HepG2 (cell line): ENCODE results near the gene DCPS. TPM values are rescaled to one million over a fixed set of nuclear protein-coding genes. Genes with fewer than 3 reads are reported as not detected.

ENCODE experiments used
- ATAC-seq: fragments of 200-7000 bp; cut with Tn5 transposase; 3 replicates; pipeline ENCODE4 v1.9.1; 2020; ENCODE audit warnings: mild to moderate bottlenecking, moderate library complexity
- BruUV-seq: library from RNA; stranded (reverse); fragments of 400-500 nt; replicated peaks from 2 replicates; lab custom pipeline; 2021; lab: Mats Ljungman, UMichigan
- CTCF ChIA-PET: fragments of 300-600 bp; formaldehyde crosslinking; extraction: SDS; loops from one replicate; lab custom pipeline; 2021; ENCODE audit warnings: low total read pairs, inconsistent platforms, low intra/inter-chr PET ratio; lab: Yijun Ruan, JAX
- POLR2A ChIA-PET: fragments of 350-600 bp; sonication (Branson Sonifier 250); formaldehyde crosslinking; loops from one replicate; lab custom pipeline; 2020; ENCODE audit warnings: antibody characterized with exemption, inconsistent platforms; lab: Yijun Ruan, JAX
- DNase-seq: peaks from one replicate; pipeline ENCODE4 v3.0.0-alpha.2; 2015; ENCODE audit warnings: low spot score
- FAIRE-seq: peaks from 3 replicates; lab custom pipeline; 2011; peaks lifted over from hg19 to GRCh38; lab: Jason Lieb, UNC
- H2AFZ ChIP-seq: one replicate; pipeline ENCODE4 v1.6.1; 2011; ENCODE audit warnings: low read length, inconsistent platforms
- H3K27ac ChIP-seq: fragments of 300-600 bp; 3 replicates; pipeline ENCODE4 v1.8.0; 2011; ENCODE audit warnings: mixed run types, mild to moderate bottlenecking, mixed read lengths, low read length, inconsistent platforms; ENCODE audit not compliant: insufficient read depth; ENCODE audit errors: extremely low read length
- H3K27me3 ChIP-seq, 2 experiments: fragments of 200-600 bp in 1 of 2; 2 replicates in 1 of 2; 3 replicates in 1 of 2; pipeline versions ENCODE4 v1.6.0 to v1.8.0; 2011; ENCODE audit warnings: low read length in 2 of 2, mild to moderate bottlenecking in 2 of 2, moderate library complexity in 2 of 2, inconsistent platforms in 1 of 2; ENCODE audit not compliant: insufficient read depth in 2 of 2, control insufficient read depth in 1 of 2
- H3K36me3 ChIP-seq, 2 experiments: fragments of 200-600 bp in 1 of 2; replicated peaks in 1 of 2; 2 replicates in 1 of 2; 3 replicates in 1 of 2; pipeline versions ENCODE4 v1.5.1 to v1.8.0; 2011; ENCODE audit warnings: low read length in 2 of 2, inconsistent platforms in 1 of 2; ENCODE audit not compliant: insufficient read depth in 2 of 2, control insufficient read depth in 1 of 2
- H3K4me1 ChIP-seq: 2 replicates; pipeline ENCODE4 v1.5.1; 2012; ENCODE audit warnings: low read length, inconsistent platforms; ENCODE audit not compliant: insufficient read depth
- H3K4me2 ChIP-seq: 2 replicates; pipeline ENCODE4 v1.6.0; 2011; ENCODE audit warnings: low read depth, low read length, inconsistent platforms
- H3K4me3 ChIP-seq, 3 experiments: fragments of 200-600 bp in 1 of 3; sonication (generic), shearing (Covaris generic) in 1 of 3; replicated peaks in 1 of 3; 2 replicates each; pipeline ENCODE4 v1.5.1; 2011 to 2016; ENCODE audit warnings: low read length in 3 of 3, inconsistent platforms in 2 of 3, low read depth in 2 of 3, mild to moderate bottlenecking in 2 of 3, control low read depth in 1 of 3, mixed read lengths in 1 of 3; ENCODE audit not compliant: insufficient read depth in 1 of 3
- H3K79me2 ChIP-seq: one replicate; pipeline ENCODE4 v1.6.1; 2011; ENCODE audit warnings: low read length, inconsistent platforms; ENCODE audit not compliant: insufficient read depth
- H3K9ac ChIP-seq: 2 replicates; pipeline ENCODE4 v1.6.0; 2011; ENCODE audit warnings: mild to moderate bottlenecking, low read depth, low read length, inconsistent platforms; ENCODE audit not compliant: insufficient read depth
- H3K9me3 ChIP-seq: 2 replicates; pipeline ENCODE4 v1.5.1; 2012; ENCODE audit warnings: mild to moderate bottlenecking, low read length
- H4K20me1 ChIP-seq: 2 replicates; pipeline ENCODE4 v1.6.0; 2011; ENCODE audit warnings: inconsistent platforms, mild to moderate bottlenecking, low read length, moderate library complexity; ENCODE audit not compliant: insufficient read depth
- ARID3A ChIP-seq: IDR thresholded peaks from 2 replicates; pipeline ENCODE4 v1.6.1; 2012; ENCODE audit warnings: low read depth, low read length, improper control_type of control experiment
- ATF5 ChIP-seq: sonication (generic); formaldehyde crosslinking; IDR thresholded peaks from 2 replicates; pipeline ENCODE4 v1.4.0; 2020; ENCODE audit warnings: mild to moderate bottlenecking, low read depth, missing genetic modification reagents
- EEA1 ChIP-seq: sonication (generic); formaldehyde crosslinking; IDR thresholded peaks from 2 replicates; pipeline ENCODE4 v1.5.1; 2020; ENCODE audit warnings: mild to moderate bottlenecking, missing genetic modification reagents, borderline replicate concordance
- GATAD2A ChIP-seq: IDR thresholded peaks from 2 replicates; pipeline ENCODE4 v1.6.1; 2016
- IRF1 ChIP-seq: sonication (generic); formaldehyde crosslinking; IDR thresholded peaks from 2 replicates; pipeline ENCODE4 v1.4.0; 2020; ENCODE audit warnings: low read depth, mild to moderate bottlenecking, missing genetic modification reagents
- MIER3 ChIP-seq: IDR thresholded peaks from 2 replicates; pipeline ENCODE4 v1.6.1; 2016; ENCODE audit warnings: missing compliant biosample characterization, borderline replicate concordance
- PAF1 ChIP-seq: IDR thresholded peaks from 2 replicates; pipeline ENCODE4 v1.6.1; 2016; ENCODE audit warnings: missing genetic modification reagents, missing compliant biosample characterization
- PLRG1 ChIP-seq: fragments of 450-650 bp; conservative IDR thresholded peaks from 2 replicates; pipeline ENCODE4 v1.6.1; 2016
- SOX13 ChIP-seq, 3 experiments: fragments of 450-650 bp in 1 of 3; sonication (generic) in 1 of 3; formaldehyde crosslinking in 1 of 3; IDR thresholded peaks in 2 of 3; conservative IDR thresholded peaks in 1 of 3; 2 replicates each; pipeline versions ENCODE4 v1.5.0 to v1.6.1; 2016 to 2020; ENCODE audit warnings: antibody characterized with exemption in 1 of 3, mild to moderate bottlenecking in 1 of 3, missing compliant biosample characterization in 1 of 3, missing genetic modification reagents in 1 of 3, moderate library complexity in 1 of 3
- SRSF4 ChIP-seq: fragments of 200-400 bp; formaldehyde crosslinking; IDR thresholded peaks from one replicate; pipeline ENCODE4 v1.6.1; 2018; ENCODE audit warnings: mild to moderate bottlenecking, low read depth, low read length, moderate library complexity; ENCODE audit not compliant: poor library complexity, severe bottlenecking
- TEAD3 ChIP-seq: optimal IDR thresholded peaks from 2 replicates; pipeline ENCODE3; 2016; ENCODE audit warnings: borderline replicate concordance
- ZBTB1 ChIP-seq: sonication (generic); formaldehyde crosslinking; IDR thresholded peaks from 2 replicates; pipeline ENCODE4 v1.4.0; 2020; ENCODE audit warnings: missing genetic modification reagents, borderline replicate concordance
- ZEB1 ChIP-seq: IDR thresholded peaks from 2 replicates; pipeline ENCODE4 v1.6.1; 2012; ENCODE audit warnings: mild to moderate bottlenecking, low read depth, inconsistent platforms; ENCODE audit not compliant: insufficient replicate concordance
- ZNF30 ChIP-seq: sonication (generic); formaldehyde crosslinking; IDR thresholded peaks from 2 replicates; pipeline ENCODE4 v1.5.0; 2020; ENCODE audit warnings: mild to moderate bottlenecking, missing genetic modification reagents
- ZNF431 ChIP-seq: sonication (generic); formaldehyde crosslinking; IDR thresholded peaks from 2 replicates; pipeline ENCODE4 v1.9.0; 2022; ENCODE audit warnings: missing genetic modification reagents, low read depth, mild to moderate bottlenecking, borderline replicate concordance
- ZNF605 ChIP-seq: sonication (generic); formaldehyde crosslinking; IDR thresholded peaks from 2 replicates; pipeline ENCODE4 v1.8.0; 2022; ENCODE audit warnings: mild to moderate bottlenecking, missing genetic modification reagents
- ZNF768 ChIP-seq: sonication (generic); formaldehyde crosslinking; IDR thresholded peaks from 2 replicates; pipeline ENCODE4 v1.4.0; 2020; ENCODE audit warnings: missing genetic modification reagents
- ZSCAN12 ChIP-seq: sonication (generic); formaldehyde crosslinking; IDR thresholded peaks from 2 replicates; pipeline ENCODE4 v1.9.0; 2021; ENCODE audit warnings: mild to moderate bottlenecking, missing genetic modification reagents
- WGBS: methylation state at CpG from one replicate; pipeline ENCODE4 v1.1.6; 2017; ENCODE audit warnings: low lambda C conversion rate; 5-methylcytosine and 5-hydroxymethylcytosine counted together
- in situ Hi-C: cut with HindIII; loops from 2 replicates; pipeline ENCODE4 v1.10.0; 2017; ENCODE audit warnings: low pct_unique_long_range_greater_than_20kb; ENCODE audit not compliant: extremely low pct_ligation_motif_present
- intact Hi-C: fragments of 100-400 bp; cut with micrococcal nuclease; formaldehyde crosslinking; loops from one replicate; pipeline ENCODE4 v1.10.0; 2022; ENCODE audit not compliant: unreplicated experiment
- polyA plus RNA-seq, 8 experiments: library from polyadenylated mRNA; depleted of rRNA in 3 of 8; stranded (reverse) in 7 of 8; unstranded in 1 of 8; fragments of >200 nt; fragmentation: Illumina TruSeq in 4 of 8; extraction: Trizol in 4 of 8; gene quantifications; 2 replicates each; pipeline versions ENCODE4 v1.2.1 to v1.2.3, GENCODE V29; 2011 to 2016; ENCODE audit warnings: low read depth in 4 of 8, missing spikeins in 1 of 8, mixed read lengths in 1 of 8; ENCODE audit not compliant: insufficient read depth in 1 of 8
- total RNA-seq, 5 experiments: library from RNA; depleted of rRNA; stranded (reverse); fragments of >200 nt; fragmentation: Illumina TruSeq; extraction: Trizol; gene quantifications; 2 replicates each; pipeline ENCODE4 v1.2.3, GENCODE V29; 2016; ENCODE audit warnings: low read depth in 1 of 5
- TF ChIP-seq, protein P1 (sequence below): sonication (generic); formaldehyde crosslinking; IDR thresholded peaks from 2 replicates; pipeline ENCODE4 v1.5.1; 2020; ENCODE audit warnings: missing genetic modification reagents, mild to moderate bottlenecking, borderline replicate concordance

DCPS gene
- total and polyA plus RNA-seq, 2 of the 13 experiments (the other 11 are each of a cell fraction or from before 2014, with no cell fraction given), result 21.9 to 22.5 TPM

DNA sequence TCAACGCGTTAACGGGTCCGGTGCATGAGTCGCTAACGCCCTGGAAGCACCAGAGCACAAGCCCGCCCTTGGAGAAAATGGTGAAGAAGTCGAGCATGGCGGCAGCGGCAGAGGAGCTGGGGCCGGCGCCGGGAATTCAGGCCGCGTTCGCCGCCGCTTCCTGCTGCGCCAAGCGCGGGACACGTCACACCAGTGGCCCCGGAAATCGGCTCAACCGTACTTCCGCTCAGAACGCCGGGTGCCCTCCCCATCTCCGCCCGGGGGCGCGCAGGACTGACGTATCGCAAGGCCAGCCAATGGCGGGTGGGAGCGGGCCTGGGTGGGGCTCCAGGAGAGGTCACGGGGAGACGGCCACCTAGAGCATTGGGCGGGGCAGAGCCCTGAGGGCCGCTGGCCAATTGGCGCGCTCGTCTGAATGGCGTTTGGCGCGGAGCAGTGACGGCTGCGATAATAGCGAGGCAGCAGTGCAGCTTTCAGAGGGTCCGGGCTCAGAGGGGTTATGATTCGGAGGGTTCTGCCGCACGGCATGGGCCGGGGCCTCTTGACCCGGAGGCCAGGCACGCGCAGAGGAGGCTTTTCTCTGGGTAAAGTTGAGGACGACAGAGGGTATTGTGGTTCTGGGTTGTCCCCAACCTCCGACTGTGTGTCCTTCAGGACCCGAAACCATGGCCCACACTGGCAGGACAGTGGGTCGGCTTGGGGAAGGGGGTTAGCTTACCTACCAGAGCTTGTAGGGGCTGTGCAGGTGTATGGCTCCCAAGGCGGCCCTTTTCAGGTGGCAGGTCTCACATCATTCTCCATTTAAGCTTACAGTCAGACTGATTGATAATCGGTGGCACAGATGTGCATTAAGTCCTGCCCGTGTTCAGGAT is 34.9 kb upstream of the DCPS start, which contains the start of the genes FOXRED1 and SRPRA:
TSS of gene FOXRED1 (plus strand) at position 447 of the 872 bp plus-strand sequence. CDS start at position 500, 53 bp downstream.
TSS of gene SRPRA (minus strand) at position 188 of the 872 bp plus-strand sequence. CDS start at position 97, 91 bp downstream.
- WGBS, result 1% methylated on average over 21 of the region's 64 CpGs
- DNase-seq, result peak; percentile 96
- Histone ChIP-seq H3K27ac (peak within 1 kb of the TSS; percentile 94), H3K36me3 (peaks cover 33 to 53% of the 10 kb centered on the region in 2 experiments), H3K9me3 (no peaks in the 10 kb centered on the region), H3K79me2 (peaks cover 38% of the 10 kb centered on the region), H3K9ac (peak within 1 kb of the TSS; percentile 99), H2AFZ (no peak within 1 kb of the TSS), H3K4me3 (peak within 1 kb of the TSS; percentile 93 to 100 (median 99)), H3K4me2 (peak within 1 kb of the TSS; percentile 87), H3K27me3 (no peaks in the 10 kb centered on the region; a peak in 1 of 5 replicates), H4K20me1 (no peaks in the 10 kb centered on the region), H3K4me1 (peaks cover 35% of the 10 kb centered on the region)
- ATAC-seq, result peak; percentile 96
- POLR2A ChIA-PET, result interaction anchor here (0.6 to 2.0 kb wide), 12 partner anchors 9 to 677 kb away, joined by 3 to 19 read pairs (median 4); partner anchors contain the start of genes FAM118B, RPUSD4, ST3GAL4 and STT3A
- in situ Hi-C loops, result no loop called here
- intact Hi-C loops, result loop anchor here (2.0 kb wide), 2 partner anchors 14 to 58 kb away; partner anchors contain the start of genes FAM118B, RPUSD4 and TIRAP
- TSS peak; percentile 81 for BruUV-seq
- peak; percentile 76 for FAIRE-seq
- CTCF ChIA-PET, result no interaction called here
- TF ChIP-seq SOX13 (IDR thresholded peaks at IDR 0.05) (no peak), SOX13 (CRISPR knock-in tag; conservative IDR thresholded peaks at IDR 0.05 in 1 of 2, IDR thresholded peaks at IDR 0.05 in 1 of 2) (peak in 1 of 2 experiments; percentile 18; a peak in 1 of 4 replicates), ZSCAN12 (CRISPR knock-in tag) (no peak), ATF5 (CRISPR knock-in tag) (peak; percentile 76; the same call in 1 of the 2 replicates), ZNF431 (CRISPR knock-in tag) (0 out of 2 replicates have a peak, but pooled peaks have one; percentile 48), EEA1 (peak; percentile 82; the same call in 1 of the 2 replicates), IRF1 (no peak), TEAD3 (CRISPR knock-in tag) (peak; percentile 20), ZBTB1 (no peak), SRSF4 (no peak), ZEB1 (peak; percentile 43), MIER3 (peak; percentile 32; the same call in 1 of the 2 replicates), ZNF605 (CRISPR knock-in tag) (peak; percentile 65), ARID3A (0 out of 2 replicates have a peak, but pooled peaks have one; percentile 21), ZNF768 (CRISPR knock-in tag) (0 out of 2 replicates have a peak, but pooled peaks have one; percentile 8), PLRG1 (no peak), ZNF30 (no peak), GATAD2A (CRISPR knock-in tag) (peak; percentile 26; the same call in 1 of the 2 replicates), PAF1 (CRISPR knock-in tag) (no peak)
- TF ChIP-seq, protein P1, sequence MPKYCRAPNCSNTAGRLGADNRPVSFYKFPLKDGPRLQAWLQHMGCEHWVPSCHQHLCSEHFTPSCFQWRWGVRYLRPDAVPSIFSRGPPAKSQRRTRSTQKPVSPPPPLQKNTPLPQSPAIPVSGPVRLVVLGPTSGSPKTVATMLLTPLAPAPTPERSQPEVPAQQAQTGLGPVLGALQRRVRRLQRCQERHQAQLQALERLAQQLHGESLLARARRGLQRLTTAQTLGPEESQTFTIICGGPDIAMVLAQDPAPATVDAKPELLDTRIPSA (CRISPR knock-in tag), result no peak
